SK-N-SH (cell line): ENCODE results near the gene PITPNB. TPM values are rescaled to one million over a fixed set of nuclear protein-coding genes. Genes with fewer than 3 reads are reported as not detected.

Experiments
- CTCF ChIA-PET: fragments of 300-600, 350-600 bp; formaldehyde crosslinking; extraction: SDS; loops from one replicate; lab custom pipeline; 2021; lab: Yijun Ruan, JAX
- POLR2A ChIA-PET: fragments of 350-600 bp; sonication (Branson Sonifier 250); formaldehyde crosslinking; extraction: SDS; loops from one replicate; lab custom pipeline; 2020; ENCODE audit warnings: antibody characterized with exemption, inconsistent platforms; lab: Yijun Ruan, JAX
- DNase-seq: peaks from one replicate; pipeline ENCODE4 v3.0.0; 2012
- H2AFZ ChIP-seq: fragments of 200-600 bp; sonication (generic); 2 replicates; pipeline ENCODE4 v1.8.1; 2016; ENCODE audit warnings: antibody characterized with exemption, mild to moderate bottlenecking, low read depth
- H3F3A ChIP-seq: fragments of 200-600 bp; sonication (generic); replicated peaks from 2 replicates; pipeline ENCODE3; 2016; ENCODE audit warnings: antibody characterized with exemption, mild to moderate bottlenecking; ENCODE audit not compliant: insufficient read depth
- H3K27ac ChIP-seq, 2 experiments: fragments of 200-500 bp in 1 of 2; fragments of 200-600 bp in 1 of 2; sonication (Bioruptor generic) in 1 of 2; sonication (generic), shearing (Covaris generic) in 1 of 2; 2 replicates each; pipeline versions ENCODE4 v1.5.1 to v1.6.1; 2014 to 2016; ENCODE audit warnings: low read depth in 2 of 2, inconsistent platforms in 1 of 2, low read length in 1 of 2, mild to moderate bottlenecking in 1 of 2, mixed read lengths in 1 of 2
- H3K27me3 ChIP-seq: fragments of 200-600 bp; sonication (generic), shearing (Covaris generic); 2 replicates; pipeline ENCODE4 v1.6.1; 2016; ENCODE audit warnings: mixed run types; ENCODE audit not compliant: insufficient read depth
- H3K36me3 ChIP-seq, 2 experiments: fragments of 200-500 bp in 1 of 2; fragments of 200-600 bp in 1 of 2; sonication (Bioruptor generic) in 1 of 2; sonication (generic) in 1 of 2; replicated peaks in 1 of 2; 2 replicates each; pipeline versions ENCODE3 to v1.5.1; 2014 to 2016; ENCODE audit warnings: low read length in 1 of 2, mild to moderate bottlenecking in 1 of 2; ENCODE audit not compliant: insufficient read depth in 2 of 2, control insufficient read depth in 1 of 2
- H3K4me1 ChIP-seq, 2 experiments: fragments of 200-500 bp in 1 of 2; fragments of 200-600 bp in 1 of 2; sonication (Bioruptor generic) in 1 of 2; sonication (generic), shearing (Covaris generic) in 1 of 2; 2 replicates each; pipeline versions ENCODE4 v1.5.1 to v1.6.1; 2014 to 2016; ENCODE audit warnings: low read depth in 1 of 2, low read length in 1 of 2, mixed run types in 1 of 2; ENCODE audit not compliant: insufficient read depth in 2 of 2, control insufficient read depth in 1 of 2
- H3K4me2 ChIP-seq: fragments of 200-600 bp; sonication (generic), shearing (Covaris generic); 2 replicates; pipeline ENCODE4 v1.6.1; 2017; ENCODE audit warnings: mixed run types
- H3K4me3 ChIP-seq, 2 experiments: fragments of 200-500 bp in 1 of 2; fragments of 200-600 bp in 1 of 2; sonication (Bioruptor generic) in 1 of 2; sonication (generic), shearing (Covaris generic) in 1 of 2; 2 replicates each; pipeline versions ENCODE4 v1.5.1 to v1.8.1; 2014 to 2016; ENCODE audit warnings: low read depth in 2 of 2, inconsistent platforms in 1 of 2, low read length in 1 of 2, mild to moderate bottlenecking in 1 of 2, mixed read lengths in 1 of 2, moderate library complexity in 1 of 2
- H3K79me2 ChIP-seq: fragments of 200-600 bp; sonication (generic); 2 replicates; pipeline ENCODE4 v1.8.1; 2017; ENCODE audit warnings: mild to moderate bottlenecking; ENCODE audit not compliant: insufficient read depth
- H3K9ac ChIP-seq: fragments of 200-600 bp; sonication (generic); 2 replicates; pipeline ENCODE4 v1.6.1; 2017; ENCODE audit warnings: mixed run types
- H3K9me2 ChIP-seq: fragments of 200-600 bp; sonication (generic); 2 replicates; pipeline ENCODE4 v1.6.1; 2017; ENCODE audit warnings: mixed run types
- H3K9me3 ChIP-seq: fragments of 200-600 bp; sonication (generic); 2 replicates; pipeline ENCODE4 v1.6.1; 2017; ENCODE audit warnings: mixed run types, mild to moderate bottlenecking, moderate library complexity
- H4K20me1 ChIP-seq: fragments of 200-600 bp; sonication (generic); 2 replicates; pipeline ENCODE4 v1.6.1; 2017; ENCODE audit warnings: mild to moderate bottlenecking, mixed run types; ENCODE audit not compliant: insufficient read depth
- CHD2 ChIP-seq: fragments of 150-350 bp; IDR thresholded peaks from 2 replicates; pipeline ENCODE4 v1.6.1; 2018; ENCODE audit warnings: low read length; ENCODE audit not compliant: partially characterized antibody
- CTCF ChIP-seq: fragments of 200-600 bp; sonication (generic); IDR thresholded peaks from 2 replicates; pipeline ENCODE4 v1.6.1; 2017; ENCODE audit warnings: antibody characterized with exemption, mild to moderate bottlenecking, moderate library complexity
- EP300 ChIP-seq, 2 experiments: IDR thresholded peaks; 2 replicates each; pipeline versions ENCODE4 v1.4.0 to v1.6.1; 2012; ENCODE audit warnings: borderline replicate concordance in 1 of 2, low read depth in 1 of 2, low read length in 1 of 2
- EZH2phosphoT487 ChIP-seq: fragments of 200-600 bp; sonication (generic); IDR thresholded peaks from 2 replicates; pipeline ENCODE4 v1.6.1; 2017; ENCODE audit warnings: low read depth, mixed run types, mild to moderate bottlenecking, antibody characterized with exemption, moderate library complexity, borderline replicate concordance
- FOSL2 ChIP-seq: IDR thresholded peaks from 2 replicates; pipeline ENCODE4 v1.4.0; 2012; ENCODE audit warnings: low read depth, mild to moderate bottlenecking, moderate library complexity, borderline replicate concordance
- GATA2 ChIP-seq: sonication (generic); formaldehyde crosslinking; IDR thresholded peaks from 2 replicates; pipeline ENCODE4 v1.5.0; 2020; ENCODE audit warnings: mild to moderate bottlenecking, missing genetic modification reagents
- IRF3 ChIP-seq: fragments of 150-350 bp; IDR thresholded peaks from 2 replicates; pipeline ENCODE4 v1.6.1; 2016; ENCODE audit warnings: mild to moderate bottlenecking, low read depth, low read length
- MXI1 ChIP-seq: IDR thresholded peaks from 2 replicates; pipeline ENCODE4 v1.6.1; 2012; ENCODE audit warnings: mild to moderate bottlenecking, low read depth, low read length, improper control_type of control experiment
- PBX3 ChIP-seq: IDR thresholded peaks from 2 replicates; pipeline ENCODE4; 2012
- RAD21 ChIP-seq: IDR thresholded peaks from 2 replicates; pipeline ENCODE4 v1.6.1; 2012; ENCODE audit warnings: mild to moderate bottlenecking, low read length
- RCOR1 ChIP-seq: fragments of 150-350 bp; IDR thresholded peaks from 2 replicates; pipeline ENCODE4 v1.6.1; 2017; ENCODE audit warnings: antibody characterized with exemption, low read length
- RFX5 ChIP-seq: IDR thresholded peaks from 2 replicates; pipeline ENCODE4 v1.6.1; 2012; ENCODE audit warnings: mild to moderate bottlenecking, improper control_type of control experiment, low read length
- RXRA ChIP-seq: IDR thresholded peaks from 2 replicates; pipeline ENCODE4 v1.4.0; 2012; ENCODE audit warnings: low read depth, mild to moderate bottlenecking, borderline replicate concordance
- SIN3A ChIP-seq: IDR thresholded peaks from 2 replicates; pipeline ENCODE4 v1.6.1; 2012; ENCODE audit warnings: low read depth, mild to moderate bottlenecking, low read length, moderate library complexity, borderline replicate concordance
- USF1 ChIP-seq: IDR thresholded peaks from 2 replicates; pipeline ENCODE4 v1.4.0; 2012; ENCODE audit warnings: low read depth, borderline replicate concordance
- USF2 ChIP-seq: fragments of 150-350 bp; IDR thresholded peaks from 2 replicates; pipeline ENCODE4 v1.6.1; 2017; ENCODE audit warnings: antibody characterized with exemption, low read length, low read depth, borderline replicate concordance
- ZBTB33 ChIP-seq: IDR thresholded peaks from 2 replicates; pipeline ENCODE4 v1.4.0; 2012; ENCODE audit warnings: low read depth, borderline replicate concordance
- WGBS: methylation state at CpG from one replicate; pipeline ENCODE4 v1.1.6; 2017; ENCODE audit warnings: low lambda C conversion rate; 5-methylcytosine and 5-hydroxymethylcytosine counted together
- polyA plus RNA-seq, 3 experiments: library from polyadenylated mRNA; depleted of rRNA; stranded (reverse); fragments of >200 nt; gene quantifications; 2 replicates each; pipeline ENCODE4 v1.2.3, GENCODE V29; 2012

The PITPNB gene
- polyA plus RNA-seq, 1 of the 3 experiments (the other 2 are of a cell fraction): 32.3 TPM

- Histone ChIP-seq H3K27me3 (no peaks in the 10 kb centered on the region), H3K4me2 (no peak overlapping the region), H3K4me1 (peaks cover 0 to 3% of the 10 kb centered on the region in 2 experiments; a peak in 1 of 4 replicates), H3K27ac (no peak overlapping the region), H3K79me2 (peaks cover 93% of the 10 kb centered on the region), H3K4me3 (no peak overlapping the region), H4K20me1 (peaks cover 12% of the 10 kb centered on the region; the same call in 1 of the 2 replicates), H3K9ac (no peak overlapping the region), H2AFZ (no peak overlapping the region), H3K36me3 (peaks cover 53 to 61% of the 10 kb centered on the region in 2 experiments), H3K9me3 (no peaks in the 10 kb centered on the region), H3K9me2 (no peaks in the 10 kb centered on the region), H3F3A (peaks cover 16% of the 10 kb centered on the region)
- CTCF ChIA-PET: interaction anchor here (1.1 to 1.5 kb wide), 2 partner anchors 11 to 18 kb away, joined by 4 to 7 read pairs; no protein-coding TSS in a partner anchor
- POLR2A ChIA-PET: interaction anchor here (1.0 kb wide), 1 partner anchor 10 kb away, joined by 3 read pairs; no protein-coding TSS in a partner anchor
- TF ChIP-seq PBX3 (no peak), CHD2 (no peak), IRF3 (no peak), SIN3A (no peak), EP300 (IDR thresholded peaks at IDR 0.05; ENCODE audit: borderline replicate concordance in 1 of 2, low read depth in 1 of 2, low read length in 1 of 2) (no peak), RAD21 (no peak), MXI1 (no peak), USF1 (no peak), USF2 (no peak), EZH2phosphoT487 (no peak), GATA2 (CRISPR knock-in tag) (no peak), RCOR1 (no peak), RXRA (no peak), RFX5 (no peak), FOSL2 (no peak), ZBTB33 (no peak), CTCF (no peak)
- no peak for DNase-seq
- WGBS: 100% methylated on average over 3 of the region's 3 CpGs
Measured at GRCh38 chr22:27903805-27904473, 15.1 kb downstream of the PITPNB start.
